NCI-H1417 (cell line): ENCODE results near the gene ZSWIM1.
"Not testable (repeated sequence)": the region's sequence is repeated elsewhere in the genome, so short reads cannot be mapped to it uniquely, and the experiment has no call there.

Experiments
- DNase-seq, 3 experiments: peaks; one replicate each; lab custom pipeline; 2025; lab: John Stamatoyannopoulos, UW

ZSWIM1 gene

GRCh38 chr20:45890077-45890984, 9.3 kb downstream of the ZSWIM1 start:
- peak in 2 of 3 experiments; percentile 77 to 86 for DNase-seq

GRCh38 chr20:45890985-45891983, 10.3 kb downstream of the ZSWIM1 start, which contains the start of the genes CTSA and NEURL2:
CTSA (plus strand) TSS chr20:45891335; CDS start chr20:45891569, 234 bp downstream.
NEURL2 (minus strand) TSS chr20:45891208; CDS start chr20:45890991, 217 bp downstream.
- peak; percentile 91 to 95 (median 92) for DNase-seq

DNA sequence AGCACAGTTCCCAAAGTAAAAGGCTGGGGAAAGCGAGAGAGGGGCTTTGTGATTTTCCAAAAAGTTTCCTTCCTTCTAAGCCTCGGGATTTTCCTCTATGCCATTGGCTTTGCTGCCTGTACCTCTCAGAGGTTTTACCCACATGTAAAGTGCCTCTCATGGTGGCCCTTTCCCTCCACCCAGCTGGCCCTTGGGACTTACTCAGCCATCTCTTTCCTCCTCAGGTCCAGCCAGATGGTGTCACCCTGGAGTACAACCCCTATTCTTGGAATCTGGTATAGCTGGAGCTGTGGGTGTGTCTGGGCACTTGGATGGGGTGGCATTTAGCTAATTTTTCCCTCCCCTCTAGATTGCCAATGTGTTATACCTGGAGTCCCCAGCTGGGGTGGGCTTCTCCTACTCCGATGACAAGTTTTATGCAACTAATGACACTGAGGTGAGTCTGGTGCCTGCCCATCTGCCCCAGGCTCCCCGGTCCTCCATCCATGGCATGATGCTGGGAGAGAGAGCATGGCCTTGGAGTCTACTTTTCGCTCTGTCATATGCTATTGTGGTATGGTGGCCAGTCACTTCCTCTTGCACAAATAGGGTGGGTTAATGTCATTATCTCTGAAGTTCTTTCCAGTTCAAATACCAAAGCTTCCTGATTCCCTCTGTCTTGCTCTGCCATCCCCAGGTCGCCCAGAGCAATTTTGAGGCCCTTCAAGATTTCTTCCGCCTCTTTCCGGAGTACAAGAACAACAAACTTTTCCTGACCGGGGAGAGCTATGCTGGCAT, 11.2 kb downstream of the ZSWIM1 start:
- DNase-seq, result no peak

DNA sequence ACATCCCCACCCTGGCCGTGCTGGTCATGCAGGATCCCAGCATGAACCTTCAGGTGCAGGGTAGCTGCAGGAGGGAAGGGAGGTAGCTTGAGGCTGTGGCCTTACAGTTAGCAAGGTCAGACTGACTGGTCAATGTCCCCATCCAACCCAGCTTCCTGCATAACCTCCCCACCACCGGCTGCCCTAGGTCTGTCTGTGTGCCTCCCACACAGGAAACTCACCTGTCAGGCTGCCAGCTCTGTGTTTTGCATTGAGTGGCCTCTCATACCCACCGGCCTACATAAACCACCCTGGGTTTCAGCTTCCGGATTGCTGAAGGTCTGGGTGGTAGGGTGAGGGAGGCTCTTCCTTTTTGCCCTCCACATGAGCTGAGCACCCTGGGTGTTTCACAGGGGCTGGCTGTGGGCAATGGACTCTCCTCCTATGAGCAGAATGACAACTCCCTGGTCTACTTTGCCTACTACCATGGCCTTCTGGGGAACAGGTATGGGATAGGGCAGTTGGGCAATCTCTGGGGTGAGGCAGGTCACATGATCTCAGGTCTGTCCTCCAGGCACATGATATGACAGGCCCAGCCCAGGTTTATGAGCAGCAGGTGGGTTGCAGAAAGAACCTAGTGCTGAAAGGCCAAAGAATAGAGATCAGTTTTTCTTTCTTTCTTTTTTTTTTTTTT, 11.9 kb downstream of the ZSWIM1 start:
- DNase-seq, result no peak

DNA sequence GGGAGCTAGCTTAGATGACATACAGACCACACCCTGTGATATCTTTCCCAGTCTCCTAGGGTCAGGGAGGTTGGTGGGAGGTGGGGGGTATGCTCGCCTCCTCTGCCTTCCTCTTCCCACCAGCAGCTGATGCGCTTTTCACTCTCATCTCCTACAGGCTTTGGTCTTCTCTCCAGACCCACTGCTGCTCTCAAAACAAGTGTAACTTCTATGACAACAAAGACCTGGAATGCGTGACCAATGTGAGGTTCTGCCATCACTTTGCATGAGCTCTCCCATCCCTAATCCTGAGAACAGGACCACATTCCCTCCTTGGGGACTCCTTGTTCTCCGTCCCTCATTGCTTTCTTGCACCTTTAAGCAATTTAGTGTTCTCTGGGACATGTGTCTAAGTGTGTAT, 12.8 kb downstream of the ZSWIM1 start:
- no peak for DNase-seq

GRCh38 chr20:45894797-45895196, 13.8 kb downstream of the ZSWIM1 start:
- DNase-seq, result no peak

GRCh38 chr20:45896641-45897161, 15.7 kb downstream of the ZSWIM1 start:
- no peak for DNase-seq

- no peak for DNase-seq
Measured at GRCh38 chr20:45897289-45897688, 16.3 kb downstream of the ZSWIM1 start.

DNA sequence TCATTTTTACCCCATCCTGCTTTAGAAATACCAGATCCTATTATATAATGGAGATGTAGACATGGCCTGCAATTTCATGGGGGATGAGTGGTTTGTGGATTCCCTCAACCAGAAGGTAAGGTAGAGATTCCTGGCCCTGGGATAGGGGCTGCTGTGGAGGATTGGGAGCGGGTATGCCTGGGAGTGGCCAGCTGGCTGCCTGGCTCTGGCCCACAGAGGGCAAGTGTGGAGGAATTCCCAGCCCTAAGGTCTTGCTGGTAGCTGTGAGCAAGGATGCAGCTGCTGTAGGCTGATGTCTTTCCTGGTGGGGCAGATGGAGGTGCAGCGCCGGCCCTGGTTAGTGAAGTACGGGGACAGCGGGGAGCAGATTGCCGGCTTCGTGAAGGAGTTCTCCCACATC, 16.7 kb downstream of the ZSWIM1 start:
- DNase-seq, result no peak

- no peak for DNase-seq
Measured at GRCh38 chr20:45898285-45898684, 17.3 kb downstream of the ZSWIM1 start.

DNA sequence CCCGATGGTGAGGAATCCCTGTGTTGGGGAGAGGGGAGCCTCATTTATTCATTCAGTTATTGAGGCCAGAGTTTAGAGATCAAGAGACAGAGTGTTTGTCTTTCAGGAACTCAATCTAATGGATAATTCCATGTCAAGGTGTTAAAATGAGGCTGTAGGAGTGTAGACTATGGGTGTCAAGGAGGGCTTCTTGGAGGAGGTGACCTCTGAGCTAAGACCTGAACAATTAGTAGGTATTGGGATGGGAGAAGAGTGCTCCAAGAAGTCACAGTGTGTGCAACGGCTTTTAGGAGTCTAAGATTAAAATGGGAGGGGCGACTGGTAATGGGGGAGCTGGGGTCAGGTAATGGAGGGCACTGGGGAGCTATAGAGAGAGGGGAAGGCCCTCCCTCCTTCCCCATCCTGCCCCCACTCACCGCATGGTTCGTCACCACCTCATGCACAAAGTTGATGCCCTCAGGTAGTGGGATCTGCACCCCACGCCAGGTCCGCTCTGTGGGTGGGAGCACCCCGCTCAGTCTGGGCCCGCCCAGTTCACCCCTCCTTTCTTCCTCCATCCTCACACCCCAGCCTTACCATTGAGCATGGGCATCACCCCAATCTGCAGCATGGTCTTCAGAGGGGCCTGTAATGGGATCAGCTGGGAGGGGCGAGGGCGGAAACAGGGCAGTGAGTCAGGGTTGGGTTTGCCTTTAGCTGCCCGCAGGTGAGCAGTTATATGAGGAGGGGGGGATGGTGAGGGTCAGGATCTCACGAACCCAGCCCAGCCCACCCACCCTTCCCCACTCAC, 18.2 kb downstream of the ZSWIM1 start:
- DNase-seq, result no peak

GRCh38 chr20:45901332-45901731, 20.3 kb downstream of the ZSWIM1 start:
- not testable (repeated sequence) for DNase-seq

DNA sequence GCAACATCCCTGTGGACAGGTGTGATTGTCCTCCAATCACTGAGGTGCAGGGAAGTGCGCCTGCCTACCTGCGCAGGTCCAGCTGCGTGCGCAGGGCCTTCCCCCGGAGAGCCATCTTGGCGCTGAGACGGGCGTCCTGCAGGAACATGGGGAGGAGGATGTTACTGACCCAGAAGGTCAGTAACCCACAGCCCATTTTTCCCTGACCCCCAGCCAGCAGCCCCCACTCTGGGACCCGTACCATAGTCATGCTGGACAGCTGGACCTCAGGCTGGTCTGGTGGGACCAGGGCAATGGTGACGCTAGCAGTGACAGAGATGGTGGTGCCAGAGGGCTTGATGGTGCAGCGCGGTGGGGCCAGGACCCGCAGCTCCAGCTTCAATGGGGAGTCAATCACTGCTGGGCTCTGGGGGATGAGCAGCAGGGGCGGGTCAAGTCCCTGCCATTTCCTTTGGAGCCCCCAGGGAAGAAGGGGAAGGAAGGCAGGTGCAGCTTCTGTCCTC, 21.2 kb downstream of the ZSWIM1 start:
- no peak for DNase-seq

DNA sequence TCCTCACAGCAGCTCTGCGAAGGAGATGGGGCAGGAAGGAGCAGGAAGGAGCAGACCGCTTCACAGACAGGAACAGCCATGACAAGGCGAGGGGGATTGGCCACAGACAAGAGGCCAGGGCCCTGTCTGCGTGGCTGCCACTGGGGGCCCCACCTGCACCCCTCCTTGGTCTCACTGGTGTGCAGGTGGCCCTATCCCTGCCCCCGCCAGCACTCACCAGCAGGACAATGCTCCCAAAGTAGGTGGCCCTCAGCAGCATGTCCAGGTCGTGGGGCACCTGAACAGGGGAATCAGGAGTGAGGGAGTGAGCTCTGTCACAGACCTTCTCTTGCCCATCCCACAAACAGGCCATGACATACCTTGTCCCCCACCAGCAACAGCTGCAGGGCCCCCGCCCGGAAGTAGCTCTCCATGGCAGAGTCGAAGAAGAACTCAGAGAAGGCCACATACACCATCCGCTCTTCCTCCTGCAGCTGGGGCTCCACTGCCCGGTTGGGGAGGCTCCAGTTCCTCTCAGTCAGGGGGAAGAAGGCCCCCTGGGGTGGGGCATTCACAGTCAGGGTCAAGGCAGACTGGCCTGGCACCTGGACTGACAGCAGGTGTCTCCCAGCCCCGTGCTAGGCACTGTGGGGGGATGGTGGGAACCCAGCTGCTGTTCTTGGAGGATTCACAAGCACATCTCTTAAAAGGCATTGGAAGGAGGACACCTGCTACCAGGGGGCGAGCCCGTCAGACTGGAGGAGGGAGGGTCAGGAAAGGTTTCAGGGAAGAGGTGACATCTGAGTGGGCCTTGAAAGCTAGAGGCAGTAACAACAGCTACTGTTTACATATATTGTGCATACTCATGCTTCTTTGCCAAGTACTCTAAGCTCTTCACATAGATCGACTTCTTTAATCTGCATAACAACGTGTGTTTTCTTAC, 23.8 kb downstream of the ZSWIM1 start:
- peak in 1 of 3 experiments; percentile 11 for DNase-seq

DNA sequence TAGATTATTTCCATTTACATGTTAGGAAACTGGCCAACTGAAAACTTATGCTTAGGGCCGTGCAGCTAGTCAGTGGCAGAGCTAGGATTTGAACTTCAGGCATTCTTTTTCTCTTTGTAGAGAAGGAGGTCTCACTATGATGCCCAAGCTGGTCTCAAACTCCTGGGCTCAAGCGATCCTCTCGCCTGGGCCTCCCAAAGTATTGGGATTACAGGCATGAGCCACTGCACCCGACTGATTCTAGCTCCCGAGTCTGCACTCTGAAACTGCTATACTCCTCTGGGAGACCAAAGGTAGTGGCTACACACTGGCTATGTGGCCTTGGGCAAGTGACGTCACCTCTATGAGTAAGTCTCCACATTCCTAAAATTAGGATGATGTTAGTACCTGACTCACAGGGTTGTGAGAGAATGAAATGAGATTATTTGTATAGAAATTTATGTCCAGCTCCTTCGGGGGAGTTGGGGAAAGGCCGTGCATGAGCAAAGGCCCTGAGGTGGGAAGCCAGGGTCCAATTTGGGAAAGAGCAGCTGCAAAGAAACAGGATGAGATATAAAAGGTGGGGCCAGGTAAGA, 24.6 kb downstream of the ZSWIM1 start:
- no peak for DNase-seq

- no peak for DNase-seq
Measured at GRCh38 chr20:45907219-45907948, 26.4 kb downstream of the ZSWIM1 start.

DNA sequence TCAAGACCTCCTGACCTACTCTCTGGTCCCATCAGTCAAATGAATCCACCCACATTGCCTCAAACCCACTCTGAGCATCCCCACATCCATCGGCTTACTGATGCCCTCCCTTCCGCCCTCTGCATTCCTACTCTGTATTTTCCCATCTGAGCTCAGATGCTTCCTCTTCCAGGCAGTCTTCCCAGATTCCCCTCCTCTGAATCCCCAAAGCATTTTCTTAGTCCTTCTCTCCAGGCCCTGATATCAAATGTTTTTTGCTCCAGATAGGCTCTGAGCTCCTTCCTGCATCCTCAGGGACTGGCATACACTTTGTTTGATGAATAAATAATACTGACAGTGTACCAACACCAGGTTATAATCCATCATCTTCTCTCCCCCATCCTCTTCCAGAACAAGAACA, 27.1 kb downstream of the ZSWIM1 start:
- DNase-seq, result no peak
